Kidney epithelial cell (primary cell): ENCODE measurements around the gene COL13A1. TPM values are rescaled to one million over a fixed set of nuclear protein-coding genes. Genes with fewer than 3 reads are reported as not detected.

Experiments used
- DNase-seq: peaks from one replicate; pipeline ENCODE4 v3.0.0-alpha.2; 2010; ENCODE audit warnings: low read depth
- H3K27me3 ChIP-seq: 2 replicates; pipeline ENCODE4 v1.6.0; 2011; ENCODE audit warnings: low read length; ENCODE audit not compliant: control insufficient read depth, insufficient read depth
- H3K36me3 ChIP-seq: 2 replicates; pipeline ENCODE4 v1.5.1; 2011; ENCODE audit warnings: low read length; ENCODE audit not compliant: control insufficient read depth, insufficient read depth
- H3K4me3 ChIP-seq: 2 replicates; pipeline ENCODE4 v1.5.1; 2011; ENCODE audit warnings: low read depth, mild to moderate bottlenecking, control low read depth, low read length
- total RNA-seq: library from RNA; depleted of rRNA; stranded (reverse); fragments of >200 nt; gene quantifications from 2 replicates; pipeline ENCODE4 v1.2.3, GENCODE V29; 2015
- TF ChIP-seq, protein P1 (sequence below): IDR thresholded peaks from 2 replicates; pipeline ENCODE4 v1.5.1; 2011; ENCODE audit warnings: mild to moderate bottlenecking, moderate library complexity, low read length, control low read depth, inconsistent platforms; ENCODE audit not compliant: insufficient read depth, poor library complexity, severe bottlenecking

COL13A1 gene
- total RNA-seq, 1 donor from 2014 or later: 1.7 TPM

- peaks cover 28% of the 10 kb centered on the region for H3K27me3 ChIP-seq
- H3K36me3 ChIP-seq: no peaks in the 10 kb centered on the region
- no peak overlapping the region for H3K4me3 ChIP-seq
- no peak for DNase-seq
- TF ChIP-seq, protein P1, sequence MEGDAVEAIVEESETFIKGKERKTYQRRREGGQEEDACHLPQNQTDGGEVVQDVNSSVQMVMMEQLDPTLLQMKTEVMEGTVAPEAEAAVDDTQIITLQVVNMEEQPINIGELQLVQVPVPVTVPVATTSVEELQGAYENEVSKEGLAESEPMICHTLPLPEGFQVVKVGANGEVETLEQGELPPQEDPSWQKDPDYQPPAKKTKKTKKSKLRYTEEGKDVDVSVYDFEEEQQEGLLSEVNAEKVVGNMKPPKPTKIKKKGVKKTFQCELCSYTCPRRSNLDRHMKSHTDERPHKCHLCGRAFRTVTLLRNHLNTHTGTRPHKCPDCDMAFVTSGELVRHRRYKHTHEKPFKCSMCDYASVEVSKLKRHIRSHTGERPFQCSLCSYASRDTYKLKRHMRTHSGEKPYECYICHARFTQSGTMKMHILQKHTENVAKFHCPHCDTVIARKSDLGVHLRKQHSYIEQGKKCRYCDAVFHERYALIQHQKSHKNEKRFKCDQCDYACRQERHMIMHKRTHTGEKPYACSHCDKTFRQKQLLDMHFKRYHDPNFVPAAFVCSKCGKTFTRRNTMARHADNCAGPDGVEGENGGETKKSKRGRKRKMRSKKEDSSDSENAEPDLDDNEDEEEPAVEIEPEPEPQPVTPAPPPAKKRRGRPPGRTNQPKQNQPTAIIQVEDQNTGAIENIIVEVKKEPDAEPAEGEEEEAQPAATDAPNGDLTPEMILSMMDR: no peak
Measured at GRCh38 chr10:69880301-69881081, 78.8 kb downstream of the COL13A1 start.

DNA sequence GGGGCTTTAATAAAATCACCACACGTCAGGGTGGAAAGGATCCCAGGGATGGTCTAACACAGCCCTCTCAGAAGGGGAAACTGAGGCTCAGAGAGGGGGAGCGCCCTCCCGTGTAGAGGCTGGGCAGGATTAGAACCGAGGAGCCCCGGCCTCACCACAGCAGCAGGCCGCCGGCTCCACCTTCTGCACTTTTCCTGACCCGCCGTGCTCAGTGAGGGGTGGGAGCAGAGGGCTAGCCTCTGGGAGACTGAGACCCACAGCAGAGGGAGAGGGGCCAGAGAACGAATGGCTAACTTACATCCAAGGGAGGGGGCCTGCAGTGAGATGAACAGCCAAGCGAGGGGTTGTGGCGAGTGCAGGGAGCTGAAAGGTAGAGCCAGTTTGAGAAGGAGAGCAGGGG is 79.5 kb downstream of the COL13A1 start:
- Histone ChIP-seq H3K4me3 (no peak overlapping the region), H3K36me3 (no peaks in the 10 kb centered on the region), H3K27me3 (peaks cover 28% of the 10 kb centered on the region)
- no peak for DNase-seq
- TF ChIP-seq, protein P1: no peak

GRCh38 chr10:69883310-69884023 is 81.8 kb downstream of the COL13A1 start:
- DNase-seq: no peak
- TF ChIP-seq, protein P1: no peak

GRCh38 chr10:69884024-69884367 is 82.3 kb downstream of the COL13A1 start:
- Histone ChIP-seq H3K4me3 (no peak overlapping the region), H3K36me3 (no peaks in the 10 kb centered on the region), H3K27me3 (peaks cover 28% of the 10 kb centered on the region)
- no peak for DNase-seq
- TF ChIP-seq, protein P1: no peak

More at GRCh38 chr10:69883310-69884023, 81.8 kb downstream of the COL13A1 start:
- peaks cover 28% of the 10 kb centered on the region for H3K27me3 ChIP-seq
- no peak overlapping the region for H3K4me3 ChIP-seq
- H3K36me3 ChIP-seq: no peaks in the 10 kb centered on the region

DNA sequence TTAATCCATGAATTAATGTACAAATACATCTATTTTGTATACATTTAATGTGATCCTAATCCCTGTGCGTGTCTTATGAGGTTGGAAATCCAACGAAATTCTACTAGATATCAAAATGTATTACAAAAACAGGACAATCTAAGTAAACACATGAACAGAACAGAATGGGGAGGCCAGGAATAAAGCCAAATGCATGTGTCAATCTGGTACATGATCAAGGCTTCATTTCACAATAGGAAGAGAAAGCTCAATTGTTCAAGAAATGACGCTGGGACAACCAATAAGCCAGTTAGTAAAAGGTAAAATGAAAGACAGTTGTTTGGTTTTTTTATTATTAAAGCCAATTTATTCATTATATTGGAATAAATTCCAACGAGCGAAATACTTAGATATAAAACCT is 83.0 kb downstream of the COL13A1 start:
- TF ChIP-seq, protein P1: no peak
- H3K36me3 ChIP-seq: no peaks in the 10 kb centered on the region
- DNase-seq: no peak
- peaks cover 26% of the 10 kb centered on the region for H3K27me3 ChIP-seq
- H3K4me3 ChIP-seq: no peak overlapping the region
